Activated naive CD4-positive, alpha-beta T cell treated with Interleukin-2 at 50 U/mL for 16 hours (primary cell): ENCODE results near the gene METTL18.
"Not testable (repeated sequence)": the region's sequence is repeated elsewhere in the genome, so short reads cannot be mapped to it uniquely, and the experiment has no call there.

ENCODE experiments used
- DNase-seq: peaks from one replicate; pipeline ENCODE4 v3.0.0-alpha.2; 2020

METTL18 gene

DNA sequence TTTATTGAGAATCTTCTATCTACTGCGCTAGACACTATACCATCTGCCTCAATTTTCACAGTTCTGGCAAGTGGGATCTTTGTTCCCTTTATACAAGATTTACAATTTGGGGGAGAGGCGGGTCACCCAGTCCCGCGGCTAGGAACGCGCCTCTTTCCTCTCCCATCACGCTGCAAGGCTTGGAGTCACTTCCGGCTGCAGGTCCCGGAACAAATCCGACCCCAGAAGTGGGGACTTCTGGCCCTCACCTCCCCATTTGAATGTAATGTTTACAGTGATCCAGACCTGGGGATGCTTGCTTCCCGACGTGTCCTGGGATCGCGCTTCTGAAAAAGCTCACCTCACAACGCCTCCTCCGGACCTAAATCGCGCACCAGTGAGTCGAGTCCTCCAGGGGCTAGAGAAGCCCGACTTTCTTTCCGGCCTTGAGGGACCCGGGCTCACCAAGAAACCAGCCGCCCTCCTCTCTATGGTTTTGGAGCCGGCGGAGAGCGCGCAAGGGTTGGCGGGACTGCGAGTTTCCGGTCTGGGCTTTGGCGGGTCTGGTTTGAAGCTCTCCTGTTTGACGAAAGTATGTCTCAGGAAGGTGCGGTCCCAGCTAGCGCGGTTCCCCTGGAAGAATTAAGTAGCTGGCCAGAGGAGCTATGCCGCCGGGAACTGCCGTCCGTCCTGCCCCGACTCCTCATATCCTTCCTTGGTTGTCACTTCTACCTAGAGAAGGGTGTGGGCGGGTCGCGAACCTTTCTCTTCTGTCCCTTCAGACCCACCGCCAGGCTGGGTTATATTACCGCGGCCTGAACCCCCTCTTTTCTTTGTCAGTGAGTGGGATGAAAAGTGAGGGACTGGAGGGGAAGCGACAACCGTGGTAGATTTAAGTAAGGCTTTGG is at the start of gene METTL18:
METTL18 (minus strand) TSS at position 378 of the 887 bp plus-strand sequence. CDS start 1,212 bp downstream, outside the sequence.
- DNase-seq: peak; percentile 93

DNA sequence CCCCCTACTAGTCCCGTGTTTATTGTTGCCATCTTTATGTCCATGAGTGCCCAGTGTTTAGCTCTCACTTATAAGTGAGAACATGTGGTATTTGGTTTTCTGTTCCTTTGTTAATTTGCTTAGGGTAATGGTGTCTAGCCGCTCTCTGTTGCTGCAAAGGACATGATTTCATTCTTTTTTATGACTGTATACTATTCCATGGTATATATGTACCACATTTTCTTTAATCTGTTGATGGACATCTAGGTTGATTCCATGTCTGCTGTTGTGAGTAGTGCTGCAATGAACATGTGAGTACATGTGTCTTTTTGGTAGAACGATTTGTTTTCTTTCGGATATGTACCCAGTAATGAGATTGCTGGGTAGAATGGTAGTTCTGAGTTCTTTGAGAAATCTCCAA is 44.2 kb upstream of the METTL18 start:
- DNase-seq: no peak

DNA sequence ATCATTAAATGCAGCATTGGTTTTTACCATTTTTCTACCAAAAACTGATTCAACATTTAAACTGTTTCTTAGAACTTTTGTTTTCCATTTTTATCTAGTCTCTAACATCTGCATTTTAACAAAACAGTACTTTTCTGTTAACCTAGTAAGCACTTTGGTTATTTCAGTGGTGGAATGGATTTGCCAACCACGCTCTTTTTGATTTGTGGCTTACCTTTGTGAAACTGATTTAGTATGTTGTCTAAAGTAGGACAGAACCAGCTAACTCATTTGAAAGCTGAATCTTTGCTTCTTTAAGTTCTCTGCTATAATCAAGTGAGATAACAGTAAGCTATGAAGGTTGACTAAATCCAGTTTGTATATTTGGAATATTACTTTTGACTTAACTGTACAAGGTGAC is 41.5 kb upstream of the METTL18 start:
- DNase-seq: no peak

DNA sequence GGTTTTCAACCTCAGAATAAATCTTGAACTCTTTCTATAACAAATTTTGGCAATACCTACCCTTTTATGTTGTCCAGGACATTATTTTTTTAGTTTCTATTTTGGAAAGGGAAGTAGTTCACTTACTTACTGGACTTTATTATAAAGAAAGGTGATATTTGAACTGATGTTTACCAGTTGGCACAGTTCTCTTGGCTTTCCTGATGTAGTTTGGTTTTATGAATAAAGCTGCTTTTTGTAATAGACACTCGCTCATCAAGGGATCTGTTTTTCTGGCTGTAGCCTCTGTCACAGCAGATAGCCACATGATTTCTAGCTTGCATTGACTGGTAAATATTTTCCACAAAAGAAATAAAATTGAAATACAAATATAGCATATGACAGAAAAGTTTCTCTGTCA is 40.9 kb upstream of the METTL18 start:
- no peak for DNase-seq

DNA sequence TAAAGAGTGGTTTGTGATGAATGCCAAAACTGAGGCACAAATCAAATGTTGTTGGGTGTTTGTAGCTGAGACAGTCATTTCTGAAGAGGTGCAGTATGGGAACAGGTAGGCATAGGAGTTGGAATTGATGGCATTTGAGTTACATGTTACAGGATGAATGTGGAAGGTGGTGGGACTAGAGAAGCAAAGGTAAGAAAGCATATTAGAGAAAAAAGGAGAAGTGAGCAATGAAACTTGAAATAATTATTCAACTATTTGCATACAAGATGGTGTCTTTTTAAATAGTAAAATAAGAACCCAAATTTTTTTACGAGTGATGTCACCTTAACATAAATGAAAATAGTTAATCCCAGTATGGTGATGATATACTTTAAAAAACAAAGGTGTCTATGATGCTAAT is 40.2 kb upstream of the METTL18 start:
- no peak for DNase-seq

DNA sequence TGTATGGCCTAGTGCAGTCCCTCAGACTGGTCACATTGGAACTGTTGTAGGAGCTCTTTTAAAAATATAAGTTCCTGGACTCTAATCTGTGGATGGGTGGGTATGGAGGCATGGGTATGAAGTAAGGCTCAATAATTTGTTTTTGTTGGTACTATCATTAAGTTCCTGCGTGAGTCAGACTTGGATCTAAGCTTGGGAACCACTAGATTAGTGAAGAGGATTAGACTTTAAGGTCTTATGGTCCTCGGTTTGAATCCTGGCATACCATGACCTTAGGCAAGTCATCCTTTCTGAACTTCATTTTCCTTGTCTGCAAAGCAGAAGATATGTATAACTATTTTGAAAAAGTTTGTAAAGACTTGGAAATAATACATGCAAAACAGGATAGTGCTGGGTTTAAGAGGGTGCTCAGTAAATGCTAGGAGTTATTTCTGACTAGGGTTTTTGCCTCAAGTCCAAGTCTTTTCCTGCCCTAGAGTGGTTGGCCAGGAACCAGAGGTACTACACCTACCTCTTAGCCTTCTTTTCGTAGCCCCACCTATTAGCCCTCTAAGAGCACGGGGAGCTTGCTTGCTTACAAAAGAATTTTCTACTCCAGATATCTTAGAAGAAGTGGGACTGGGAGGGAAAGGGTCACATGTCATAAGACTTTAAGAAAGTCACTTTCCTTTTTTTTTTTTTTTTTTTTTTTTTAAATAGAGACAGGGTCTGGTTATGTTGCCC is 38.6 kb upstream of the METTL18 start:
- DNase-seq: no peak

DNA sequence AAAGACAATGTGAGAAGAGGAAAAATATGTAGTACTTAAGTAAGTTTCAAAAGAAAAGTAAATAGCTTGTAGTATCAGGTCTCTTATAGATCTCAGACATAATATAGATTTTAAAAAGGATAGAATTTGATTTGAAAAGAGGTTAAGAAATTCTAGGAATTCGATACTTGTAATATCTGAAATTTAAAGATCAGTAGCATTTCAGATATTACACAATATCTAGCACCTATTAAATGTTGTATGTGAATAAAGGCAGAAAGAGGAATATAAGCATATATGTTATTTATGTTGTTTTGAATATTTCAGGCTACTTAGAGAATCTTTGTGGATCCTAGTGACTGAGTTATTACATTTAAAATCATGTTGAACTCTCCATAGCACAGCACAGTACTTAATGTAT is 35.0 kb upstream of the METTL18 start:
- DNase-seq: no peak

DNA sequence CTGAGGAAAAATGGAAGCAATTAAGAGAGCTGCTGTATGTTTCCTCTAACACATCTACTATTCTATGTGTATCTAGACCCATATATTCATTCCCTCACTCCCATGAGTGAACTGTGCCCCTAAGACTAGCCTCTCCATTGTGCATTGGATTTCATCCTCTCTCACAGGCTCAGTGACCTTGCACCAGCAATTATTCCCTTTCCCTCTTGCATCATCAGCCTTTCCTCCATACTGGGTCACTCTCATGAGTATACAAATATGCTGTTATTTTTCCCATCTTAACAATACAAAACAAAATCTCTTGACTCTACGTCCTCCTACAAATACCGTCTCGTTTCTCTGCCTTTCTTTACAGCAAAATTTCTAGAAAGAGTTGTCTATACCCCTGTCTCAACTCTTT is 29.4 kb upstream of the METTL18 start:
- DNase-seq: no peak

DNA sequence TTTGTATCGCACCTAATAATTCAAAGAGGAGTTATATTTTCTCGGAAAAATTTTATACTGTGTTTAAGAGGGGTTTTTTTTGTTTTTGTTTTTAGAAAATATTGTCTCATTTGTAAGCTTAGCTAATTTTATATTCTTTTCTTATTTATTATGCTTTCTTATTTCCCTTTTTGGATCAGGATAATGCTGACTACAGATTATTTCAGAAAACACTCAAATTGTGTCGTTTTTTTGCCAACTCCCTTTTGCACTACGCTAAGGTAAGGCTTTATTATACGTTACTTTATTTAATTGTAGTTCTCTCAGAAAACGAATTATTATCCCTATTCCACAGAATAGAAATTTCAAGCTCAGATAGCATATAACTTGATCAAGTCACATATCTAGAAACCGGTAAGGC is 26.8 kb upstream of the METTL18 start:
- no peak for DNase-seq

DNA sequence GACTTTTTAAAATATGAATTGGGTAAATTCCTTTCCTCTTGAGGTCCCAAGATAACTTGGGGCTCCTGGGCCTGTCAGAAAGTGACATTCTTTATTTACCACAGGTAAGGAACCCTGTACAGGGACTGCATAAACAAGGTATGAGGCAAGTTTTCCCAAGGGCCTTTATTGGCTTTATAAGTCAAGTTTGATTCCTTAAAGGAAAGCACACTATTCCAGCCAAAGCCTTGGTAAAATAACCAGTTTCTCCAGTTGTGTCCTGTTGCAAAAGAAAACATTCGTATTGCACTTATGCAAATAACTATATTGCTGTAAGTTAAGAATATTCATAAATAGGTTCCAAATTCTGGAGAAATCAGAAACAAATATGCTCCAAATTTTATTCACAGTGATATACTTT is 21.9 kb upstream of the METTL18 start:
- DNase-seq: no peak

DNA sequence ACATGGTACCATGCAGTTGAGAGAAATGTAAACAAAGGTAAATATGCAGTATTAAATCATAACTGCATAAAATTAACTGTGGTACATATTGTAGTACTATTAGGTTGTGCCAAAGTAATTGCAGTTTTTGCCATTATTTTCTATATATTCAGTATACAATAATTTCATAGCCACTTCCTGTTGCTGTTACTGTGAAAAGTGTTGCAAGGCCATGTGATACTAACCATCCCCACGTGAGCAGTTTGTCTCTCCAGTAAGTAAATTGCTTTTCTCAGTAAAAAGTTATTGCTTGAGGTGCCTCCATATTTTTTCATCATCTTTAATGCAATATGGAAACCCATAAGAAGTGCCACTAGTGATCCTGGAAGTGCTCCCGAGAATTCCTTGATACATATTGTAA is 19.6 kb upstream of the METTL18 start:
- no peak for DNase-seq

DNA sequence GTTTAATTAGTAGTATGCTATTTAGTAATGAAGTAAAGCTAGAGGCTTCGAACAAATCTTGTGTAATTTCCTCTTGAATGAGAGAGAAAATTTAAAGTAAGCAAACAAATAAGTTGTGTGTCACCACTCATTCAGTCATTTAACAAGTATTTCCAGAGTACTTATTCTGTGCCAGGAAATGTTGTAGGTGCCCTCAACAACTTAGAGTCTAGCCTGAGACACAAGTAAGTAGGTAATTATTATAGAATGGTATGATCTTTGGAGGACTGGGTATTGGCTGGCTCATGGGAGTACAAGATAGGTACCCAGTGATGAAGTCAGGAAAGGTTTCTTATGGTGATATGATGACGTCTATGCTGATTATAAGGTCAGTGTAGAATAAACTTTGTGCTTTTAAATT is 17.4 kb upstream of the METTL18 start:
- no peak for DNase-seq

DNA sequence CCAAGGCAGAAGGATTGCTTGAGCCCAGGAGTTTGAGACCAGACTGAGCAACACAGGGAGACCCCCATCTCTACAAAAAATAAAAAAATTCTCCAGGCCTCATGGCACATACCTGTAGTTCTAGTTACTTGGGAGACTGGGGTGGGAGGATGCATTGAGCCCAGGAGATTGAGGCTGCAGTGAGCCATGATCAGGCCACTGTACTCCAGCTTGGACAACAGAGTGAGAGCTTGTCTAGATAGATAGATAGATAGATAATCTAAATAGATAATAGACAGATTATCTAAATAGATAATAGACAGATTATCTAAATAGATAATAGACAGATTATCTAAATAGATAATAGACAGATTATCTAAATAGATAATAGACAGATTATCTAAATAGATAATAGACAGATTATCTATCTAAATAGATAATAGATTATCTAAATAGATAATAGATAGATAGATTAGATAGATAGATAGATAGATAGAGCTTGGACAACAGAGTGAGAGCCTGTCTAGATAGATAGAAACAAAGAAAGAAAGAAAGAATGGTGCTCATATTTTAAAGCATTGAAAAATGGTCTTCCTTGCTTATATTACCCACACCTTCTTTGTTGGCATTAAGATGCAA is 16.8 kb upstream of the METTL18 start:
- DNase-seq: not testable (repeated sequence)

DNA sequence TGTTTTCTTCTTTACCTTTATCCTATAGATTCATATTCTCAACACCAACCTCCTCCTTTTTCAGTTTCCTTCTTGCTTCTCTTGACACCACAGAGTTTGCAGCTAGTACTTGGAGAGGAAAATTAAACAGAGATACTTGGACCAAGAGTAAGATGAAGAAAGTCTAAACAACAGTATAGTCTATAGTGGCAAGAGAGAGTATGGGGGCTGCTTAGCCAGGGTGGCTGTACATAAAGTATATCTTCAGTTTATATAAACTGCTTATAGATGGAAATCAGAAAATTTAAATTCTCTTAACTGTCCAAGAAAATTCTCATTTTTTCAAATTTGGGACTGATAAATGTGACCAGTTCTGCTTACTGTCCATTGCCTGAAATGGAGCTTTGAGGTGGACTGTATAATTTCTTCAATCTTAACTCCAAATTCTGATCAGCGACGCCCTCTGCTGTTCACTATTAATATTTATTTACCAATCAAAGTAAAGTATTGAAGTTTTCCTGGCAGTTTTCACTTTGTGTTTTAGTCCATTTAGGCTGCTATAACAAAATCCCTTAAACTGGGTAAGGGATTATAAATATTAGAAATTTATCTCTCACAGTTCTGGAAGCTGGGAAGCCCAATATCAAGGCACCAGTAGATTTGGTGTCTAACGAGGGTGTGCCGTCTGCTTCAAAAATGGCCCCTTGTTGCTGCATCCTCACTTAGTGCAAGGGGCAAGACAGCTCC is 14.8 kb upstream of the METTL18 start:
- DNase-seq: no peak

DNA sequence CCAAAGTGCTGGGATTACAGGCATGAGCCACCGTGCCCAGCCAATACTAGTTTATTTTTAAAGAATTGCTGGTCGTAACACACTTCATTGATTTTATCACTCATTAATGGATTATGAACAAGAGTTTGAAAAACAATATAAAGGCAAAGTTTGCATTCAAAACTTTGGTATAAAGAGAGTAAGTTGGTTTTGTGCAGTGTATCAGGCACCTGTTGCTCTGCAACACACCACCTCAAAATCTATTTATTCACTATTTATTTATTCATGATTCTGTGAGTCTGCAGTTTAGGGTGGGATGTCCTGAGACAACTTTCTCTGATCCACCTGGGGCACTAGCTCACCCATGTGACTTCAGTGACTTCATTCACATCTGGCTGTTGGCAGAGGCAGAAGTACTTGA is 10.2 kb upstream of the METTL18 start:
- no peak for DNase-seq

DNA sequence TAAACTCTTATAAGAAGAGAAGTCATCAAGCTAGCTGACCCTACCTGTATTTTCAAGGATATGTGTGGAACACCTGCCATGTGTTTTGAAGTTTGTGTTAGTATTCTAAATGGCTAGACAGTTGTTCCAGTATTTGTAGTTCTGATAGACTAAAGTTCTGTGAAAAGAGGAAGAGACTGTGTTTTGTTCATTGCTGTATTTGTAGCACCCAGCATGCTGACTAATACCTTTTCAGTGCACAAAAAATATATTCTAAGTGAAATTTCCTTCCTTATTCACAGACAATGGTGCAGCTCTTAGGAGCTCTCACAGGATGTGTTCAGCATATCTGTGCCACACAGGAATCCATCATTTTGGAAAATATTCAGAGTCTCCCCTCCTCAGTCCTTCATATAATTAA is 8.2 kb upstream of the METTL18 start:
- DNase-seq: no peak

DNA sequence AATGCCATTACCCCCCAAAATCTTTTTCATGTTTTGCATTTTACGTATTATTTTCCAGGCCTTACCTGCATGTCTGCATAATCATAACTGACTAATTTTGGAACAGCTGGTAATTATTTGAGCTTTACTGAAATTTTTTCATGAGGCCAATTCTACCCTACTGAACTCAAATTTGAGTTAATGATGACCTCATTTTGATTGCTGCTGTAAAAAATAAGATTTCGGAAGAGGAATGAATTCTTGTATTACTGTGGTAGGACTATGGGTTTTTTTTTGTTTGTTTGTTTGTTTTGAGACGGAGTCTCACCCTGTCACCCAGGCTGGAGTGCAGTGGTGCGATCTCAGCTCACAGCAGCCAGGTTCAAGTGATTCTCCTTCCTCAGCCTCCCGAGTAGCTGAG is 2.6 kb upstream of the METTL18 start:
- DNase-seq: no peak

DNA sequence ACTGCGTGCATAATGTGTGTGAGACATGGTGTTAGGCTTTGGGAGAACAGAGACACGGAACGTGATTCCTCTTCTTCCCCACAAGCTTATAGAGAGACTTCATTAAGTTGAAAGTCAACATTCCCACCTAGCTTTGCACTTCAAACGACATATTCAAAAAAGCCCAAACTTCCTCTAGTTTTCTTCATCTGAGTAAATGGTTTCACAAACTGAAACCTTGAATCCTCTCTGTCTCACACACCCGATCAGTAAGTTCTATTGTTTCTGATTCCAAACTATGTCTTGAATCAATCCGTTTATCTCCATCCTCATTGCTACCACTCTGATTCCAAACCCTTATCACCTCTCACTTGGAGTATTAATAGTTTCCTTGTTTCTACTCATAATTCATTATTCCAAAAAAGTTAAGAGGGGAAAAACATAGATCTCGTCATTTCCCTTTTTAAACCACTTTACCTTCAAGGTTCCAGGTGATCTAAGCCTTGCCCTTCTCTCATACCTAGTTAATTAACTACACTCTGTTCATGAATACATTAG is 1.6 kb upstream of the METTL18 start:
- no peak for DNase-seq

DNA sequence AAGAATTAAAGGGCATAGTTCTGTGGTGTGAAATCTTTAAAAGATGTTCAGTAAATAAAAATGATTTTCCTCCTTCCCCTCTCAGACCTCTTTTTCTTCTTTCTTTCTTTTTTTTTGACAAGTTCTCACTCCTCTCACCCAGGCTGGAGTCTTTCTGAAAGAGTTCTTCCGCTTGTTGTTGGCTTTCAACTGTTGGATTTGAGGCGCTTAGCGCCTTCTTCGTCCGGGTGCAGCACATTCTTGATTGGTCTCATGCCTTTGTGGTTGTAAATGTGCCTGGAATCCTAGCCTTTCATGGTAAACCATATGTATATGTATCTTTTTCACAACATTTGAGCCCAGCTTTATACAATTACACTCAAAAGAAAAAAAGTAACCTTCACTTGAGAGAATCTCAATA is 980 bp upstream of the METTL18 start:
- DNase-seq: no peak

DNA sequence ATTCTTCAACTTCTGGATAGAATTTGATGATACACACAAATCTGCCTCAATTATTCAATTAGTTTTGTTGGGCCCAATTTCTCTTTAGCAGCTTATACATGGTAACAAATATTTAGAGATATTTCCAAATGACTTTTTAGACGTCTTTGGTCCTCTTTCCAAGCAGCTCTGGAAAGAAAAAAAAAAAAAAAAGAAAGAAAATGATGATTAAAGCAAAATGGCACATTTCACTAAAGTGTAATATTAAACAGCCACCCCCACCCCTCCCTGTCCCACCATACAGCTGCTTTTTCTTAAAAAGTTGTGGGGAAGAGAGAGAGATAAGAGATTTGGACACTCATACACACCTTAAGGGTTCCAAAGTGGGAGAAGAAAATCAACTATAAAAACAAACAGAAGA is 977 bp downstream of the METTL18 start:
- no peak for DNase-seq

DNA sequence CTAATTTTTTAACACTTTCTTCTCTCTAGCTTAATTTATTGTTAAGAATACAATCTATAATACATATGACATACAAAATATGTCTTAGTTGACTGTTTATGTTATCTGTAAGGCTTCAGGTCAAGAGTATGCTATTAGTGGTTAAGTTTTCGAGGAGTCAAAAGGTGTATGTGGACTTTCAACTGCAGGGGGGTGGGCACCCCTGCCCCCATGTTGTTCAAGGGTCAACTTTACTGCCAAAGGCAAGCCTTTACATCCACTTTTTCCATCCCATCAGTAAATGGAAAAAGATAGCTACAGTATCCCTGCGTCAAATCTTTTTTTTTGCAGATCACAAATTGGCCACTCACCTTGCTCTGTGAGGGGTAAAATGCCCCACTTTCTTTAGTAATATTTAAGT is 6.3 kb downstream of the METTL18 start:
- DNase-seq: no peak

DNA sequence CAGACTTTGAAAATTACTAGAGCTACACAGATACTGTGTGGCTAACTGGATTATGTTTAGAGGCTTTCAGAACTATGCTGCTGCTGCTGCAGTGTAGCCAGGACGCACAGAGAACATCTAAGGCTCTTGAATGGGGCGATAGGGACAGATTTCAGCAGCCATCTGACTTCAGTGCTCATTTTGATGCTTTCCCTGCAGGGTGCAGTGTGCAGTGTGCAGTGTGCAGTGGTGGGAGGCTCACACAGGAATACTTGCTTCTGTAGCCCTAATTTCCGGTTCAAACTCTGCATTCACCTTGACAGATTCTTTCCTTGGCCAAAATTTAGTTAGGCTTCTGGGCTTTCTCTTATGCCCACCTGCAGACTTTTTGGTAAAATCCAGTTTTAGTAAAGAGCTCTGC is 7.7 kb downstream of the METTL18 start:
- no peak for DNase-seq

DNA sequence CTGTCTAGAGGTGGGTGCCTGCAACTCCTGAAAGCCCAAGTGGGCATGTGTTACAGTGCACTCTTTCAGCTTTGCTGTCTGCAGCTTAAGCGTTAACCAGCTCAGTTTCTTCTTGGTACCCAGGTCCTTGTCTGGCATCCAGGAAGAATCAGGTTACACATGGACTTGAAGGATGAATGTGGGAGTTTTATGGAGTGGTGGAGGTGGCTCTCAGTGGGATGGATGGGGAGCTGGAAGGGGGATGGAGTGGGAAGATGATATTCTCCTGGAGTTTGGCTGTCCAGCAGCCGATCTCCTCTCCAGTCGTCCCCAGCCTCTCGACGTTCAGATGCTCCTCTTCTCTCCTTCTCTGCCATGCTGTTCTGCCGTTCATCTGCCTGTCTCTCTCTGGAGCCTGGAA is 9.4 kb downstream of the METTL18 start:
- no peak for DNase-seq
